GM06990 (cell line): ENCODE data around the gene ARL15.
A peak's percentile ranks its signal among the peaks of the same experiment; 100 is the strongest.
"Not testable (repeated sequence)": the region's sequence is repeated elsewhere in the genome, so short reads cannot be mapped to it uniquely, and the experiment has no call there.

Experiments
- DNase-seq: peaks from one replicate; pipeline ENCODE4 v3.0.0-alpha.2; 2011; ENCODE audit not compliant: insufficient read length; ENCODE audit errors: extremely low read depth
- H3K27me3 ChIP-seq: replicated peaks from 2 replicates; pipeline ENCODE4 v1.6.0; 2011; ENCODE audit warnings: low read length; ENCODE audit not compliant: control insufficient read depth, insufficient read depth
- H3K36me3 ChIP-seq: 2 replicates; pipeline ENCODE4 v1.5.1; 2011; ENCODE audit warnings: low read length; ENCODE audit not compliant: control insufficient read depth, insufficient read depth
- H3K4me3 ChIP-seq: replicated peaks from 2 replicates; pipeline ENCODE4 v1.5.1; 2011; ENCODE audit warnings: low read depth, mild to moderate bottlenecking, control low read depth, low read length
- CTCF ChIP-seq: IDR thresholded peaks from 2 replicates; pipeline ENCODE4 v1.5.1; 2011; ENCODE audit warnings: low read length, control low read depth, mild to moderate bottlenecking, inconsistent platforms; ENCODE audit not compliant: insufficient read depth, poor library complexity, severe bottlenecking

ARL15 gene

GRCh38 chr5:54310433-54311175, at the start of gene ARL15:
ARL15 (minus strand) TSS chr5:54310573.
- H3K27me3 ChIP-seq: no peaks in the 10 kb centered on the region; the same call in 1 of the 2 replicates
- H3K4me3 ChIP-seq: peak within 1 kb of the TSS; percentile 97
- DNase-seq: peak; percentile 93
- H3K36me3 ChIP-seq: no peaks in the 10 kb centered on the region
- TF ChIP-seq CTCF: no peak

- H3K36me3 ChIP-seq: no peaks in the 10 kb centered on the region
- DNase-seq: no peak
- TF ChIP-seq CTCF: no peak
- H3K4me3 ChIP-seq: no peak overlapping the region
- no peaks in the 10 kb centered on the region for H3K27me3 ChIP-seq
Measured at GRCh38 chr5:54360089-54360488, 49.7 kb upstream of the ARL15 start.

GRCh38 chr5:54357408-54358058, 47.2 kb upstream of the ARL15 start:
- no peaks in the 10 kb centered on the region for H3K27me3 ChIP-seq
- H3K36me3 ChIP-seq: no peaks in the 10 kb centered on the region
- TF ChIP-seq CTCF: no peak
- DNase-seq: no peak
- H3K4me3 ChIP-seq: no peak overlapping the region

- DNase-seq: not testable (repeated sequence)
Measured at GRCh38 chr5:54353933-54354564, 43.7 kb upstream of the ARL15 start.

GRCh38 chr5:54352580-54352979, 42.2 kb upstream of the ARL15 start:
- H3K4me3 ChIP-seq, H3K27me3 ChIP-seq, H3K36me3 ChIP-seq, DNase-seq: not testable (repeated sequence)

More at GRCh38 chr5:54353933-54354564, 43.7 kb upstream of the ARL15 start:
- H3K4me3 ChIP-seq, H3K27me3 ChIP-seq, H3K36me3 ChIP-seq: not testable (repeated sequence)

GRCh38 chr5:54347221-54347865, 37.0 kb upstream of the ARL15 start:
- Histone ChIP-seq H3K36me3 (no peaks in the 10 kb centered on the region), H3K4me3 (no peak overlapping the region), H3K27me3 (no peaks in the 10 kb centered on the region)
- DNase-seq: no peak
- TF ChIP-seq CTCF: no peak
